ENCODE results near the gene PALLD.
"Not testable (repeated sequence)": the region's sequence is repeated elsewhere in the genome, so short reads cannot be mapped to it uniquely, and the experiment has no call there.

Gene PALLD

DNA sequence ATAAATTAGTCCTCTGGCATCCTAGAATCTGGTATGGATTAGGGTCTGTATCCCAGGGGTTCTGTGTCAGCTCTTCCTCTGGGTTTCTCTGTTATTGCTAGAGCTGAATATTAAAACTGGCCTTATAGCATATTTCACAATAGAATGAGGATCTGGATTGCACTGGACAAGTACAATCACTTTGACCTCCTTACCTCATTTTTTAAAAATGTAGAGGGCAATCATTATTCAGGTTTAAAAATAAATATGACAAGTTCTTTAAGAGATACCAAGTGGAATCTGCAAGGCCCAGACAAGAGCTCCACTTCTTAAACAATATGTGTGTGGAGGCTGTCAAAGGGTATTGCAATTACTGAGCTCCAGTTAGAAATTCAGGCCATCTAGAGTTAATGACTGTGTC lies 1.4 kb downstream of the PALLD start:
- DNase-seq: no peak

DNA sequence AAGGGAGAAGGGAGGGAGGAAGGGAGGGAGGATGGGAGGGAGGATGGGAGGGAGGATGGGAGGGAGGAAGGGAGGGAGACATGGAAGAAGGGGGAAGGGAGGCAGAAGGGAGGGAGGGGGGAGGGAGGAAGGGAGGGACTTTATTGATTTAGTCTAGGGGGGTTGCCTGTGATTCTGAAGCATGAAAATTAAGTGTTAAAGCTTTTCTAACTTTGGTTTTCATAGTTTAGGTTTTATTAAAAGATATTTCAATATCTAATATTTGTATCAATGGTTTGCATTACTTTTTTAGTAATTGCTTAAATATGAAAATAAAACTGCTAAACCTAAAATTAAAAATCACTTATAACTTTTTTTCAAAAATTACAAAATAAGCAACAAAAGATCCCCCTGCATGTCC lies 2.4 kb downstream of the PALLD start:
- no peak for DNase-seq

DNA sequence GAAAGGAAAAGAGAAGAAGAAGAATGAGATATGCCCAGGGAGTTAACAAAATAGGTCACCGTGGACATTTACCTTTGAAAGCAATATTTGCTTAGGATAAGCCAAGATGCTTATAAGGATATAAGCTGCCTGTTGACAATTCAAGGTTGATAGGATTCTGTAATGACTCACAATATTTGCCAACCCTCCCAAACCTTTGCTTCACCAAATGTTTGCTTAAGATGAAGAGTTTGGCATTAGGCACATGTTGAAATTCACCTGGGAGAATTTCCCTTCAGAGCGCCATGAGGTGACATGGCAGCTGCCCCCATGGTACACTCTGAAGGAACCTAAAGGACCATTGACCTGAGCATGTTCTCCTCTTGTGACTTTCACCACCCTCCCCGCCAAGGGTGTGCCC lies 4.6 kb downstream of the PALLD start:
- DNase-seq: no peak

DNA sequence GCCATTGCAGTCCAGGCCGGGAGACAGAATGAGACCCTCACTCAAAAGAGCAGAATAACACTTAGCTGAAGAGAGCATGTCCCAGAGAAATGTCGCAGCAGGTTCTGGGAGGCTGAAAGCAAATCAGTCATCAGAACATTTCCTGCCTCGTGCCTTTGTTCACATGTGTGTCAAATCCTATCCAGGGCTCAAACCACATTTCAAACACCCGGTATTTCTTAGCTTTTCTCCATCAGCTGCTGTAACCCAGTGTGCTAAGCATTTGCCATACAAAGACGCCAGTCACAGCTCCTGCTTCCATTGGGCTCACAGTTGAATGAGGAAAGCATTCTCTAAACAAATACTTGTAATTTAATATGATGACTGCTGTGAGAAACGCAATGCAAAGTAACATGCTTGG lies 6.0 kb downstream of the PALLD start:
- DNase-seq: no peak

DNA sequence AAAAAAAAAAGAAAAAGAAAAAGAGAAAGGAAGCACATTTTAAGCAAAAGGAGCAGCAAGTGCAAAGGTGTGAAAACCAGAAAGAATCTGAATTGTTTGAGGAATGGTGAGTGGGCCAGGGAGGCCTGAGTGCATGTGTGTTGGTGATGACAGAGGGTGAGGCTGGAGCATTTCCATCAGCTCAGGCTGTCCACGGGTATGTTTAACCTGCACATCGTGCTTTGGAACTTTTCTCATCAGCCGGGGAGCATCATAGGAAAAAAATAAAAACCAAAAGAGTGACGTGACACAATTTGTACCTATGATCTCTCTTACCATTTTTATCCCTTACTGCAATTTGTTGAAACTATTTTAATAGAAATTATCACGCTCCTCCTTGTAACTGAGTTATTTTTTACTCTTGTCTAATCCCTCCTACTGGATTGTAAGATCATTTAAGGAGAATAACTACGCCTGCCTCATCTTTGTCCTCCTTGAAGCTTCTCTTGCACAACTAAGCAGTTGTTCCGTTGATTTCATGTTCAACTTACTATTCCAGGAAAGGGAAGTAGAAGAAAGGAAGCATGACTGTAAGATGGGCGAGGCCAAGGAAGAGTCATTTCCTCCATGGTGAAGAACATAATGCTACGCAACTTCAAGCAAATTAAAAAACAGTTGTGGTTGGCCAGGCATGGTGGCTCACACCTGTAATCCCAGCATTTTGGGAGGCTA lies 7.0 kb downstream of the PALLD start:
- peak; percentile 60 for DNase-seq

DNA sequence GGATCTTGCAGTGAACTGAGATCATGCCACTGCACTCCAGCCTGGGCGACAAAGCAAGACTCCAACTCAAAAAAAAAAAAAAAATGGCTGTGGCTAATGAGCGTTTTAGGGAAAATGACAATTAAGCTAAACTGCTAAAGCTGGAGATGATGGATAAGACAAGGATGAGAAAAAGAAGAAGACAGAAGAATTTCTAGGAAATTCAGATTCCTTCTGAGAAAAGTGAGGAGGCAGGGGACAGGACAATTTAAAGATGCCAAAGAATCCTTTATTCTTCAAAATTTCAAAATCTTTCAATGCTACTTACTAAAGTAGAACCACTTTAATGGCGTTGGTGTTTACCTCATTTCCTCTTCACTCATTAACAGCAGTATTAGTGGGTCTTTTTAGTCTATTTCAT lies 7.7 kb downstream of the PALLD start:
- no peak for DNase-seq

DNA sequence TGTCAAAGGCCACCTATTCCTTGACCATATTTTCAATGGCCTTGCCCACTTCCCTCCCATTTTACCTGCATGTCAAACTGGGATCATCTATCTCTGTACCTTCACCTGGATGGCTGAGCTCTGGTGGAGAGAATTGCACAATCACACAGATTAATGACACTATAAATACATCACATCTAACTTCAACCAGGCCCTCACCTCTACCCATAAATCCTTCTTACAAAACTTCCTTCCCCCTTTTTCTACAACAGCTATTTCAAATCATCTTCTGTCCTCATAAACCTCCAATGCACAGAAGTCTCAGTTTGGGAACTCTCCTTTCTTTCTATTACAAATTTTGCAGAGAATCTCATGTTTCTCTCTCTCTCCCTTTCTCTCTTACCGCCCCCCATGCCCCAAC lies 9.2 kb downstream of the PALLD start:
- DNase-seq: no peak

DNA sequence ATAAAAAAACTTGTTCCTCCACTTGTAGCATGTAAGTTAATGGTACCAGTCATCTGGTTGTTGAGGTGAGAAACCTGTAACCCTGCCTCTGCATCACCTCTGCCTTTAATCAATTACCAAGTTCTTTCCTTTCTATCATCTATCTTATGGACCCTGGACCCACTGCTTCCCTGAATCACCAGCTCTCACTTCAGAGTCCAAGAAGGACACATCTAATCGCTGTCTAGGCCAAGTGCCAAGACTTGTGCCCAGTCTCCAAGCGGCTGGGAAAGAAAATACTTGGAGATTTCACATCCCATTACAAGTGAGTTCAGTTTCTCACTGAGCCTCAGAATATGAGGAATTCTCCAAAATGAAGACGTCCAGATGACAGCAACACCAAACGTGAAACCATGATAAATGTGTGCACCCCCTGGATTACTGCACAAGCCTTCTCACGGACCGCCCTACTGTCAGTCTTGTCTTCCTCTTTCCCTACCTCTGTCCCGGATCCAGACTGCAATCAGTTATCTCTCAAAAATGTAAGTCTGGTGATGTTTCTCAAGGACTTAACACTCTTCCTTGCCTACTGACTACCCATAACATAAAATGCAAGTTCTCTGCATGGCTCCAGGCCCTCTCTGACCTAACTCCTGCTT lies 10.4 kb downstream of the PALLD start:
- no peak for DNase-seq

DNA sequence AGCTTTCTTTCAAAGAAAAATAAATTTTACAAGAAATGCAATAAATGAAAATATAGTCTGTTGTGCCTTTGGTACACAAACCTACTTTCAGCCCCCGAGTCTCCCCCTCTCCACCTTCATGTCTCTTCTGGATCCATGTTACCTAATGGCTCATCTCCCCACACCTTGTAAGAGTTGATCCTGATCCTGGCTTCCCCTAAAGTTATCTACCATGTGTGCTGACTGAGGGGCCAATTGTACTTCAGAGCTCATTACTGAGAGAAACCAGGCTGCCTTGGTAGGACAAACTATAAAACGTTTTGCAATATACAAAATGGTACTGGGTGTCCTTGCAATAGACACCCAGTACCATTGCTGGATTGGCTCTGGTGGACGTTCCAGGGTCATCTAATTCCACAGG lies 11.8 kb downstream of the PALLD start:
- DNase-seq: no peak

DNA sequence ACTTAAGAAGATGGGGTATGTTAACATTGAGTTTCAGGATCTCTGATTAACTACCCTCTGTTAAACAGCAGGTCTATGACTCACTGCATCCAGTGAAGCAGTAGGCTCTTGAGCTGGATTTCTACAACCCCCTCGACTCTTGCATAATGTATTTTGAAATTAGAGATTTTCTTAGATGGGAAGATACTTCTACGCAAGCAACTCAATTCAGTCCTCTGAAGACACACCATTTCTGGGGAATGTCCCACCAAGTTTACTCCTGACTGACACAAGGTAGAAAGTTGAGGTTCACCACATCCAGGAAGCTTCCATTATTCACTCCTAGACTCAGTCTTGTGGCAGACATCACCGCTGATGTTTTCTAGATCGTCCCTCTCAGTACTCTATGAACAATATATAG lies 12.9 kb downstream of the PALLD start:
- DNase-seq: peak; percentile 54

DNA sequence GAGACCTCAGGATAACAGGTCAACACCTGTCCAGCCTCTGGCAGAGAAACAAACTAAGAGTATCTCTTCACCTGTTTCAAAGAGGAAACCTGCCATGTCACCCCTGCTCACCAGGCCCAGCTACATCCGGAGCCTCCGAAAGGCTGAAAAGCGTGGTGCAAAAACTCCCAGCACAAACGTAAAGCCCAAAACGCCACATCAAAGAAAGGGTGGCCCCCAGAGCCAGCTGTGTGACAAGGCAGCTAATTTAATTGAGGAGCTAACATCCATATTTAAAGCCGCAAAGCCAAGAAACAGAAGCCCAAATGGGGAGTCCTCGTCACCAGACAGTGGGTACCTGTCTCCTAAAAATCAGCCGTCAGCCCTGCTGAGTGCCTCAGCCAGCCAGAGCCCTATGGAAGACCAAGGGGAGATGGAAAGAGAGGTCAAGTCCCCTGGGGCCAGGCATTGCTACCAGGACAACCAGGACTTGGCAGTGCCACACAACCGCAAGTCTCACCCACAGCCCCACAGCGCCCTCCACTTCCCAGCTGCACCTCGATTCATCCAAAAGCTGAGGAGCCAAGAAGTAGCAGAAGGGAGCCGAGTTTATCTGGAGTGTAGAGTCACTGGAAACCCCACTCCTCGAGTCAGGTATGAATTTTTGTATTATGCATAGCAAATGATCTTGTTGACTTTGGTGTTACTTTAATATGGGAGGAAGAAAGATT lies 15.1 kb downstream of the PALLD start:
- DNase-seq: peak; percentile 38

DNA sequence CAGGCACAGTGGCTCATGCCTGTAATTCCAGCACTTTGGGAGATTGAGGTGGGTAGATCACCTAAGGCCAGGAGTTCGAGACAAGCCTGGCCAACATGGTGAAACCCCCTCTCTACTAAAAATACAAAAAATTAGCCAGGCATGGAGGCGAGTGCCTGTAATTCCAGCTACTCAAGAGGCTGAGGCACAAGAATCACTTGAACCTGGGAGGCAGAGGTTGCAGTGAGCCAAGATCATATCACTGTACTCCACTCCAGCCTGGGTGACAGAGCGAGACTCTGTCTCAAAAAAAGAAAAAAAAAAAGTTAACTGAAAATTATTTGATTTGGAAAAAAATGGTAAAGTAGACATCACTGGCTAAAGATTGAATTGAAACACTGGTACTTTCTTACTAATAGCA lies 17.0 kb downstream of the PALLD start:
- not testable (repeated sequence) for DNase-seq

DNA sequence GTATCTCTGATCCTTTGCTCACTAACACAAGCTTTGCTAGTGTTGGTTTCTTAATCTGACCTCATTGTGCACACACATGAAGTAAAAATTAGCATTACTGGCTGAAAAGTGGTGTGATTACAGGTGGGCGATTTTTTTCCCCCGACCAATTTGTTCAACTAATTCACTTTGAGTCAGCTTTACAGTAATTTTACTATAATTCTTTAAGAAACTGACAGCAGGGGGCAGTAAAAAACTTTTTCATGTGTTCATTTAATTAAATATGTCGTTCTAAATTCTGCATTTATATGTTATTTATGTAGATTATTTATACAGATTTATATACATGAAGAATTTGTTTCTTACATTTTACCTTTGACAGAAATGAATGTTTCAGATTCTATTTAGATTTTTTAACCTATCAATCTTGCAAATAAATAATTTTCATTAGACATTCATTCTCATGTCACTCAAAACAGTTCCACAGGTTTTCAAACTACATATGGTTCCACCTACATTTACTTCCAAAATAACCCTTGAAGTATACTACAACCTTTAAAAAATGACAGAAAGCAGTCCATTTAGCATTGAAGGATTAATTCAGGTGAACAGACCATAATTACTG lies 17.5 kb downstream of the PALLD start:
- DNase-seq: no peak

DNA sequence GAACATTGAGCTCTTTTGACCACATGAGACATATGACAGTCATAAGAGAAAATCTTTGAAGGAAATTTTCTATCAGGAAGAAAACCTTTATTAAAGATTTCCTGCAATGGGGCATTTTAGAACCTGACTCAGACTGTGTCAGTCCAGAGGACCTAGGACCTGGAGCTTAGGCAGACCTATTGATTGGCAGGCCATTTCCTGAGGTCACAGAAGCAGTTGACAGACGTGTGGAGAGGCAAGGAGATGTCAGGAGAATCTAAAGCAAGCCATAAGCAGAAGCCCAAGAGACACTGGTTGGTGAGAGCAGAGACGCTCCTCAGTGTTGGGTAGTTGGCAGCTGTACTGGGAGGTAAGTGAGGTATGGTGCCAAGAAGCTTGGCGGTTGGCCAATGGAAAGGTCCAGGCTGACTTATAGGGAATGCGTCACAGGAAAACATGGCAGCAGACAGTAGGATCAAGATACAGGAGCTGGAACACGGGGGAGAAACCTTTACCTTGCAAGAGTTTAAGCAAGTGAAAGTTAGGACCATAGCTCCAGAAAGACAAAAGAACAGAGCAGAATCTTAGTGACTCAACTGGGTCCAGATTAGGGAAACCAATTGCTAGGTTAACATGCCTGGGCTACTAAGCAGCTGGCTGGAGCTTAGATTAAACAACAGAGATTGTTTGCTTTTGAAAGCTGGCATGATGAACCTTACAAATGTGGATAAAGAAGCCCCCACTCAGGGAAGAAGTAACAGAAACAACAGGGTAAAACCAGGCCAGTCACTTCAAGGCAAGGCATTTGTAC lies 18.6 kb downstream of the PALLD start:
- no peak for DNase-seq

DNA sequence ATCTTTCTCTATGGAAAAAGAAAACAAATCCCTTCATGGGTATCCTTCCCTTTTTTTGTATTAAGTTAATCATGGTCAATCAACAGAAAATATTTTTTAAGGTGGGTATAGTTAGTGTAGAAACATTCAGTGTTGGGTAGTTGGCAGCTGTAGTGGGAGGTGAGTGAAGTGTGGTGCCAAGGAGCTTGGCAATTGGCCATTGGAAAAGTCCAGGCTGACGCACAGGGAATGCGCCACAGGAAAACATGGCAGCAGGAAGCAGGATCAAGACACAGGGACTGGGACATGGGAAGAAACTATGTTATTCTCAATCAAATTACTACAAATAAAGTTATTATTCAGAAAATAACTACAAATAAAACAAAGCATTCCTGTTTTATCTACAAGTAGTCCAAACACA lies 20.0 kb downstream of the PALLD start:
- DNase-seq: no peak

DNA sequence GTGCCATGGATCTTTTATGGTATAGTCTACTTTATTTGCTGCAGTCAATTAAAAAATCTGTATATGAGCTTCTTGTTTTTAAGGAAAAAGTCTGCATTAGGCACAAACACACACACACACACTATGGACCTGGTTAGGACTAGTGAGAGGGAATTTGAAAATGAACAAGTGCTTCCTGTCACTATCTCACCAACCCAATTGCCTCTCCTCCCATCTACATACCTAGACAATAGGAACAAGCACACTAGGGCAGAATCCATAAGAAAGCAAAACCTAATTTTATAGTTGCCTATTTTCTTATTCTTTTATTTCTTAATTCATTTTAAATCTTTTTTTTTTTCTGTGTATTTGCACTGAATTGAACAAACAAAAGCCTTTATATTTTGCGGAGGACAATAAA lies 22.7 kb downstream of the PALLD start:
- DNase-seq: no peak

DNA sequence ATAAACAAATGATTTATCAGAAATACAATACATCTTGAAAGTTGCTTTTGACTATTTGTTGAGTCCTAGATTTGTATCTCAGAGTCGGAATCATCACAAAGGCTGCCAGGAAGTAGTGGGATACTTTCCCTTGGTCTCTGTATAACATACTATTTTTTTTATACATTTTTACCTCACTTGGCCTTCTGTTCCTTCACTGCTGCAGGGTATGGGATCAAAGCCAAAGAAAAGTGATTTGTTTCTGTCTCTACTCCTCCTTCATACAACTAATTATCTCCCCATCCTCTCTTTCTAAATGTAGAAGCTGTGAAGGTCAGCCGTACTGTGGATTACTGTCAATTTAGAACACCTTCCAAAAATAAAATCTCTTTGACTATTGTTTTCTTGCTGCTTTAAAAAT lies 24.9 kb downstream of the PALLD start:
- no peak for DNase-seq

DNA sequence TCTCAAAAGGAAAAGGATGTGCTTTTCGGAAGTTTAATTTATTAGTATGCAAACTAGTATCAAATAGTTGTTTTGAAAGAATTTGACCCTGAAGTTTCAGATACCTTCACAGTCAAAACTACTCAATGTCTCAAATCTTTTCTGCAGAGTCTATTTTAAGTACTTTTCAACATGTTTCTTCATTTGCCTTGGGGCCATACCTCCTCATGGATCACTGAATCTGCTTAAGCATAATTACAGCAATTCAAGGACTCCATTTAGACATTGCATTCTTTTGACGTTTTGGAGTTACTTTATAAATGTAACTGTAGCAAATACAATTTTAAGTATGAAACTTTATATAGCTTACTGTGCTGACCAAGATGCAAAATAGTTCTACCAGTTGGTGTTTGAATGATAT lies 25.5 kb downstream of the PALLD start:
- DNase-seq: no peak

DNA sequence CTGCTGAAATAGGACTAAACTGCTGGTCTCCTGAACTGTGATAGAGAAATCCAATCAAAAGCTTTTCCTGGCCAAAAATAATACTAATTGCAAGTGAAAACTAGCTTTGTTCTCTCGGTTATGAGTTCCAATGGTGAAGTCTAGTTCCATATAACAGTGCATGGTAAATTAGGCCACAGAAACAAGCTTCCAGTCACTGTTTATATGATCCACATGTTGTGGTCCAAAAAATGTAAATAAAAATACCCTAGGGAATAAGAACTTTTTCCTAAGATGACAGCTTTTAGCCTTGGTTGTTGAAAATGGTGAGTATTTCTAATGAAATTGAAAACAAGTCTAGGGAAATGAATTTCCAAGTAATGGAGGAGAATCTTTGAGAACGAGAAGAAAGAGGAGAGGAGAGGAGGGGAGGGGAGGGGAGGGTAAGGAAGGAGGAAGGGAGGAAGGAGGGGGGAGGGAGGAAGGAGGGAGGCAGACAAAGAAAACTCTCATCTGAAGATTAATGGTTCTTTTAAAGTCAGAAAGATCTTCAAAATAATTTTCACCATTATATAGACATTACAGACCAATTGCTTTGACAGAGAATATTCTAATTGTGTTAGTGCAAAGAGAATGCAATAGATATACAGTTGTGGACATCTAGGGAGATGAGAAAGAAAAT lies 26.1 kb downstream of the PALLD start:
- DNase-seq: no peak

DNA sequence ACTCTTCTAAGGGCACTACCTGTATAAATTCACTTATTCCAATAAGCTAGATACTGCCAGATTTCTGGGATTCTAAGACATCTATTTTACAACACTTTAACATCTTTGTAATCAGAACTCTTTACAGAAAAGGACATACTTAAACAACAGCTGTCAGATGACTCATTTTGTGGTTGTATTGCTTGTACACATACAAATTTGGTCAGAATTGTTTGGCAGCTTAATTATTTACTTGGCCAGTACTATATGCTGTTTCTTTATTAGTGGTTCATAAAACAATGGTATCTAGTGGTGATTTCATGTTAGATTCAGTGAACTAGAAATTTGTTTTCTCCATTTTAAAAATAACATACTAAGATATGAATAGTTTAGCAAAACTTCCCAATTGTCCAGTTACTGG lies 27.2 kb downstream of the PALLD start:
- DNase-seq: no peak

DNA sequence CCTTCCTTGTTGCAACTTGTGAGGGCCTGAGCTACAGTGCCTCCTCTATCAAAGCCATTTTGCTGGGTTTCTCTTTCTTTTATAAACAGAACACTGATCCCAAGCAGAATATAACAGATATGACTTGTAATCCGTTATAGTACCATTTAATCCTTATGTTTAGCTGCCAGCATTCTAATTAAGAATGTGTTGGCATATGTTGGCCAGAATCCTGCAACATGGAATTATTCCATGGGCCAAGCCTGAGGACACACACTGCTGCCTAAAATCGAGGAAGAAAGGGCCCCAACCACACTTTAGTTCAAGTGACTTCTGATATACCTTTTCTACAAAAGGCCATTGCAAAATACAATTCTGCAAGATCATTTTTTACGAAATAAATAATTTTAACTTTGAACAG lies 28.0 kb downstream of the PALLD start:
- no peak for DNase-seq

DNA sequence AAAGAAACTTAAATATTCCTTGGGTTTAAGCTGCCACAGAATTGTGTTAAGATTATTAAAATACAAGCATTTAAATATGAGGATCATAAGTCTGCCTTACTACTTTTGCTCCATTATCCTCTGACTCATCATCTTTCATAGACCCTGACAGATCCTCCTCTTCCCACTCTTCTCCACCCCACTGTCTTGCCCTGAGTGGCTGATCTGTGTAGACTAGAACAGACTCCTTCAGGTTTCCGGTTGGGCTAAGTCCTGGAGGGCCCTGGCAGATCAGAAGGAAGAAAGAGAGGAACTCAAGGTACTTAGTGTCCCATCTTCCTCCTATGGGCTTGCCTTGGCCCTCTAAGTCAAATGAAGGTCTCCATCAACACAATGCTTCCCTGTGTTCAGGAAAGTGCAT lies 30.7 kb downstream of the PALLD start:
- DNase-seq: no peak

All from CD4-positive, alpha-beta T cell treated with Interleukin-15 for 1 hour (primary cell).